Right lobe of liver (tissue), 4 donors: Measurements from ENCODE around the gene KRI1.

Experiments used
- POLR2A ChIP-seq: fragments of 450-650 bp; IDR thresholded peaks from one replicate; pipeline ENCODE4 v1.6.1; 2017; ENCODE audit warnings: antibody characterized with exemption, mild to moderate bottlenecking
- TF ChIP-seq, protein P1 (sequence below), 4 donors: fragments of 200-600 bp in 3 of 4; fragments of 450-650 bp in 1 of 4; IDR thresholded peaks; one replicate each; pipeline versions ENCODE4 v1.5.1 to v1.8.0; 2016 to 2022; ENCODE audit warnings: antibody characterized with exemption in 4 of 4, mild to moderate bottlenecking in 2 of 4
- donor health status: DM: no; HTN: no; CAD: no.
- donor health status: DM: no; HTN: no; CAD: no.
- donor health status: DM: no; HTN: yes; CAD: no.

DNA sequence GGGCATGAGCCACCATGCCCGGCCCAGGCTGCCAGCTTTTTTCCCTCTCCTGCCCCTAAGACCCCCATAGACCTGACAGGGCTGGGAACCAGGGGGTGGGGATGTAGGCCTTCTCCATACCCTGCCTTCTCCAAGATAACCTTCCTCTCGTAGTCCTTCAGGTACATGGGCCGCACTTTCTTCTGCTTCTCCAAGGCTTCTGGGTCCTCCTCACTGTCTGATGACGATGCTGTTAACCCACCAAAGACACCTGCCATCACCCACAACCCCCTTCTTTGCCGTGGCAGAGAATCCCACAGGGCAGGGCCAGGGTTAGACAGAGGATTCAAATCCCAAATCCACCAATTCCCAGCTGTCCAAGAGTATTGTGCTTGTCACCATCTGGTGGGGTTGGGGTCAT is 3.2 kb downstream of the KRI1 start:
- TF ChIP-seq, protein P1, sequence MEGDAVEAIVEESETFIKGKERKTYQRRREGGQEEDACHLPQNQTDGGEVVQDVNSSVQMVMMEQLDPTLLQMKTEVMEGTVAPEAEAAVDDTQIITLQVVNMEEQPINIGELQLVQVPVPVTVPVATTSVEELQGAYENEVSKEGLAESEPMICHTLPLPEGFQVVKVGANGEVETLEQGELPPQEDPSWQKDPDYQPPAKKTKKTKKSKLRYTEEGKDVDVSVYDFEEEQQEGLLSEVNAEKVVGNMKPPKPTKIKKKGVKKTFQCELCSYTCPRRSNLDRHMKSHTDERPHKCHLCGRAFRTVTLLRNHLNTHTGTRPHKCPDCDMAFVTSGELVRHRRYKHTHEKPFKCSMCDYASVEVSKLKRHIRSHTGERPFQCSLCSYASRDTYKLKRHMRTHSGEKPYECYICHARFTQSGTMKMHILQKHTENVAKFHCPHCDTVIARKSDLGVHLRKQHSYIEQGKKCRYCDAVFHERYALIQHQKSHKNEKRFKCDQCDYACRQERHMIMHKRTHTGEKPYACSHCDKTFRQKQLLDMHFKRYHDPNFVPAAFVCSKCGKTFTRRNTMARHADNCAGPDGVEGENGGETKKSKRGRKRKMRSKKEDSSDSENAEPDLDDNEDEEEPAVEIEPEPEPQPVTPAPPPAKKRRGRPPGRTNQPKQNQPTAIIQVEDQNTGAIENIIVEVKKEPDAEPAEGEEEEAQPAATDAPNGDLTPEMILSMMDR (IDR thresholded peaks at IDR 0.05), result no peak
- TF ChIP-seq POLR2A, result no peak
